Choroid plexus epithelial cell (primary cell): ENCODE measurements around the gene PRR7.
A peak's percentile ranks its signal among the peaks of the same experiment; 100 is the strongest.

ENCODE experiments used
- DNase-seq: peaks from one replicate; pipeline ENCODE4 v3.0.0-alpha.2; 2010; ENCODE audit warnings: low read depth
- H3K4me3 ChIP-seq: 2 replicates; pipeline ENCODE4 v1.5.1; 2011; ENCODE audit warnings: low read depth, mild to moderate bottlenecking, control low read depth, low read length, moderate library complexity
- TF ChIP-seq, protein P1 (sequence below): conservative IDR thresholded peaks from 2 replicates; pipeline ENCODE4 v1.5.1; 2011; ENCODE audit warnings: low read depth, mild to moderate bottlenecking, control low read depth, inconsistent platforms, low read length, moderate library complexity

PRR7 gene

DNA sequence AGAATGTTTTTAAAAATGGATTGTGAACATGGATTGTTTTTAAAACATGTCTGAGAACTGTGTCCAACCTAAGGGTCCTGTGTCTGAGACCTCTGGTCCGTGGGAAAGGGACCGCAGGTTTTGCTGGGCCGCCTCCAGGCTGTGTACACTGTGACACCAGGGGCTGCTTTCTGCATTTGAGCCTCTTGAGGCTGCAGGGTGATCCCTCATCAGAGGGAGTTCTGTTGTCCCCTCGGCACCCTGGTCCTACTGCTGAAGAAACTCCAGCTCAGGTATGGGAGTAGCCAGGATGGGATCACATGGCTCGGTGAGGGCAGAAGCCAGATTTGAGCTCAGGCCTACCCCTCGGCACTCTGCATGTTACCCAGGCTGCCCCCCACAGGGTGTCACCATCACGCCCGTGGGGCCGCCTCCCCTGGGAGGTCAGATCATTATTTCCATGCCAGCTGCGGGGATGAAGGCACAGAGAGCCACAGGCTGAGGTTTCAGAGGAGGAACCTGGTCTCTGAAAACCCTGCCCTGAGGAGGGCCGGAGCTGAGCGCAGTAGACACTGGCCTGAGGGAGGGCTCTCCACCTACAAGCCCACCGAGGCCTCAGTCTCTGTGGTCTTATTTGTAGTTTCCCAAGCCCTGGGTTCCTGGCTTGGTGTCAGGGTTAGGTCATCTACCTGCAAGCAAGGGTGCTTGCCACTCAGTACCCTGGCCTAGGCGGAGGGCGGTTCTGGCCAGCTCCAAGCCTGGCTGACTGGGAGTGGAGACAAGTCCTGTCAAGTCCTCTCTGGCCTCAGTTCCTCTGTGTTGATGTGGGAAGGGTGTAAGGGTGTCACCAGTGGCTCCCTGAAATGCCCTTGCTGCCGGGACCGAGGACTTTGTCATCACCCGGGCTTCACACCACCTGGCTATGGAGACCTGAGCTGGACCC, 2.8 kb downstream of the PRR7 start:
- no peak for DNase-seq
- H3K4me3 ChIP-seq = no peak overlapping the region
- TF ChIP-seq, protein P1, sequence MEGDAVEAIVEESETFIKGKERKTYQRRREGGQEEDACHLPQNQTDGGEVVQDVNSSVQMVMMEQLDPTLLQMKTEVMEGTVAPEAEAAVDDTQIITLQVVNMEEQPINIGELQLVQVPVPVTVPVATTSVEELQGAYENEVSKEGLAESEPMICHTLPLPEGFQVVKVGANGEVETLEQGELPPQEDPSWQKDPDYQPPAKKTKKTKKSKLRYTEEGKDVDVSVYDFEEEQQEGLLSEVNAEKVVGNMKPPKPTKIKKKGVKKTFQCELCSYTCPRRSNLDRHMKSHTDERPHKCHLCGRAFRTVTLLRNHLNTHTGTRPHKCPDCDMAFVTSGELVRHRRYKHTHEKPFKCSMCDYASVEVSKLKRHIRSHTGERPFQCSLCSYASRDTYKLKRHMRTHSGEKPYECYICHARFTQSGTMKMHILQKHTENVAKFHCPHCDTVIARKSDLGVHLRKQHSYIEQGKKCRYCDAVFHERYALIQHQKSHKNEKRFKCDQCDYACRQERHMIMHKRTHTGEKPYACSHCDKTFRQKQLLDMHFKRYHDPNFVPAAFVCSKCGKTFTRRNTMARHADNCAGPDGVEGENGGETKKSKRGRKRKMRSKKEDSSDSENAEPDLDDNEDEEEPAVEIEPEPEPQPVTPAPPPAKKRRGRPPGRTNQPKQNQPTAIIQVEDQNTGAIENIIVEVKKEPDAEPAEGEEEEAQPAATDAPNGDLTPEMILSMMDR = no peak

DNA sequence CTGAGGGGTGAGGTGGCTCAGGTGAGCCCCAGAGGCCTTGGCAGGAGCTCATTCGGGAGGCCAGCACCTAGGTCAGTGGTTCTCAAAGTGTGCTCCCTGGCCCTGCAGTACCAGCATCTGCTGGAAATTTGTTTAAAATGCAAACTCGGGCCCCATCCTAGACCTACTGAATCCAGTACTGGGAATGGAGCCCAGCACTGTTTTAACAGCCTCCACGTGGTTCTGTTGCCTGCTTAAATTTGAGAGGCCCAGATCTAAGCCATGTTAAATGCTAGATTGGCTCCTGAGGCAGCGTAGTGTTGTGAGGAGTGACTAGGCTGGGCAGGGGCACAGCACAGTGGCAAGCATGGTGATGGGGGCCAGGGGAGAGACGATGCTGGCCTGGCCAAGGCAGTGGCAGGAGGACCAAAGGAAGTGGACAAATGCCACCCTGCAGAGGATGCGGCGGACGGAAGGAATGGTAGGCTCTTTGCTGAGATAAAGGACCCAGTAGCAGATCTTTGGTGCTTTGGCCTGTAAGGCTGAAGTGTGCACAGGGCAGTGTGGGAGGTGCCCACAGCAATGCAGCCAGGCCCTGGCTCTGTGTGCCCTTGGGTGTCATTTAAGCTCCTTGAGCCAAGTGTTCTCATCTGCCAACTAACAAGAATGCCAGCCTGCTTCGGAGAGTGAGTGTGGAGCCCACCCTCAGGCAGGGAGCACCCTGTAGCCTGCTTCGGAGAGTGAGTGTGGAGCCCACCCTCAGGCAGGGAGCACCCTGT, 4.2 kb downstream of the PRR7 start:
- TF ChIP-seq, protein P1 = no peak
- DNase-seq = no peak
- no peak overlapping the region for H3K4me3 ChIP-seq

DNA sequence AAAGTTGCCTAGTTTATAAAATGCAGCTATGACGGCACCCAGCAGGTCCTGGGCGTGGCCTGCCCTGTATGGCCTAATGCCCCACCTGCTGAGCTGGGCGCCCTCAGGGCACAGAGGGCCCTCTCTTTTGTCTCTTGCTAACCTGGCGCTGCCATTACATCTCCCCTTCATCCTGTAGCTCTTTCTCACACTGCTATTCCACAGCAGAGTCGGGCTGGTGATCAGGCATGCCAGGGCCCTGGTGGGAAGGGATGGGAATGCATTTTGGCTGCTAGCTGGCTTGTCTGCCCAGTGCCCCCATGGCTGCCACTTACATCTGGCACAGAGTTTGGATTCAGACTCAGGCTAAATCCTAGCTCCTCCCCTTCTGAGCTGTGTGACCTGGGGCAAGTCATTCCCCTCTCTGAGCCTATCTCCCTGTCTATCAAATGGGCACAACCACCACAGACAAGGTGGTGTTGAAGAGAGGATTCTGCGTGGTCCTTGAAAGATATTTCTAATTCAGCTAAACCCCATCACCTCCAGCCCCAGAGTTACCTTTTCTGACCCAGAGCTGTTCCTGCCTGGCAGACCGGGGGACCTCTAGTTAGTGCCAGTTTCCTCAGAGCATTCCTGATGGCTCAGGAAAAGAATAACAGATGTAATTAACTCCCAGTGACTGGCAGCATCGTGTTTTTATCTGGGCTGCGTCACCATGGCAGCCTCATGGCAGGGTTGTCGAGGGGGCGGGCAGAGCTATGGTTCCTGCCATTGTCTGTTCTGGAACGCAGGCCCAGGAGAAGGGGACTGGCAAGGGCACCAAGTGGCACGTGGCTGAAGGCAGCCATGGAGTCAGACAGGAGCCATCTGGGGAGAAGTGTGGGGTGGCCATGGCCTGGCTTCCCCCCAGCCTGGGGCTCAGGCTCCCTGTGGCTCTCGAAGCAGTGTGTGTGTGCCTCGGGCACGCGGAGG, 6.3 kb downstream of the PRR7 start:
- TF ChIP-seq, protein P1 = no peak
- no peak overlapping the region for H3K4me3 ChIP-seq
- no peak for DNase-seq

- TF ChIP-seq, protein P1 = no peak
- peak; percentile 33 for DNase-seq
- H3K4me3 ChIP-seq = peak overlapping the region; percentile 36
These were observed 7.3 kb downstream of the PRR7 start for GRCh38 chr5:177453852-177454396.

GRCh38 chr5:177454397-177455035, 7.9 kb downstream of the PRR7 start:
- peak overlapping the region; percentile 54 for H3K4me3 ChIP-seq
- peak; percentile 87 for DNase-seq
- TF ChIP-seq, protein P1 = peak; percentile 63
